WTC11 (cell line): ENCODE data around the gene BPIFA3.

Experiments
- CTCF ChIP-seq: fragments of 200-600 bp; IDR thresholded peaks from 2 replicates; pipeline ENCODE4 v1.8.0; 2022; ENCODE audit warnings: antibody characterized with exemption
- E2F5 ChIP-seq: sonication (generic); formaldehyde crosslinking; IDR thresholded peaks from 2 replicates; pipeline ENCODE4 v1.8.1; 2022; ENCODE audit warnings: mild to moderate bottlenecking, moderate library complexity, missing genetic modification reagents
- IRF2 ChIP-seq: sonication (generic); formaldehyde crosslinking; IDR thresholded peaks from 2 replicates; pipeline ENCODE4 v1.8.0; 2022; ENCODE audit warnings: low read depth, missing genetic modification reagents, borderline replicate concordance

GRCh38 chr20:33176101-33176500 lies 41.1 kb upstream of the BPIFA3 start:
- TF ChIP-seq E2F5 (CRISPR knock-in tag) (no peak), IRF2 (CRISPR knock-in tag) (no peak), CTCF (no peak)
